H7 (cell line): Measurements from ENCODE around the gene ISG20. TPM values are rescaled to one million over a fixed set of nuclear protein-coding genes. Genes with fewer than 3 reads are reported as not detected.
"Not testable (repeated sequence)": the region's sequence is repeated elsewhere in the genome, so short reads cannot be mapped to it uniquely, and the experiment has no call there.

ENCODE experiments used
- DNase-seq: peaks from one replicate; pipeline ENCODE4 v3.0.0; 2012
- H3K27me3 ChIP-seq: 2 replicates; pipeline ENCODE4 v1.6.0; 2011; ENCODE audit warnings: mild to moderate bottlenecking, low read length; ENCODE audit not compliant: control insufficient read depth, insufficient read depth
- H3K36me3 ChIP-seq: replicated peaks from 2 replicates; pipeline ENCODE4 v1.5.1; 2011; ENCODE audit warnings: low read length; ENCODE audit not compliant: control insufficient read depth, insufficient read depth
- H3K4me3 ChIP-seq: 2 replicates; pipeline ENCODE4 v1.5.1; 2011; ENCODE audit warnings: low read depth, mild to moderate bottlenecking, control low read depth, low read length, moderate library complexity; ENCODE audit not compliant: insufficient read depth
- total RNA-seq: library from RNA; depleted of rRNA; stranded (reverse); fragments of >200 nt; shearing (Covaris generic); gene quantifications from 2 replicates; pipeline ENCODE4 v1.2.3, GENCODE V29; 2014

ISG20 gene
- total RNA-seq, 1 experiment from 2014 or later, result 0.14 TPM

GRCh38 chr15:88624156-88624970 is 14.5 kb upstream of the ISG20 start:
- H3K4me3 ChIP-seq, result no peak overlapping the region
- H3K27me3 ChIP-seq, result no peaks in the 10 kb centered on the region
- peaks cover 46% of the 10 kb centered on the region for H3K36me3 ChIP-seq
- DNase-seq, result peak; percentile 69

- no peak for DNase-seq
- Histone ChIP-seq H3K4me3 (no peak overlapping the region), H3K36me3 (peaks cover 53% of the 10 kb centered on the region)
Observed at GRCh38 chr15:88624971-88625490, 13.8 kb upstream of the ISG20 start.

GRCh38 chr15:88625943-88626741 is 12.7 kb upstream of the ISG20 start:
- peak; percentile 22 for DNase-seq
- Histone ChIP-seq H3K27me3 (no peaks in the 10 kb centered on the region), H3K36me3 (peaks cover 64% of the 10 kb centered on the region), H3K4me3 (no peak overlapping the region)

More at GRCh38 chr15:88624971-88625490, 13.8 kb upstream of the ISG20 start:
- no peaks in the 10 kb centered on the region for H3K27me3 ChIP-seq

- H3K4me3 ChIP-seq, result no peak overlapping the region
- peaks cover 73% of the 10 kb centered on the region for H3K36me3 ChIP-seq
- DNase-seq, result no peak
- no peaks in the 10 kb centered on the region for H3K27me3 ChIP-seq
Observed at GRCh38 chr15:88627463-88627862, 11.4 kb upstream of the ISG20 start.

DNA sequence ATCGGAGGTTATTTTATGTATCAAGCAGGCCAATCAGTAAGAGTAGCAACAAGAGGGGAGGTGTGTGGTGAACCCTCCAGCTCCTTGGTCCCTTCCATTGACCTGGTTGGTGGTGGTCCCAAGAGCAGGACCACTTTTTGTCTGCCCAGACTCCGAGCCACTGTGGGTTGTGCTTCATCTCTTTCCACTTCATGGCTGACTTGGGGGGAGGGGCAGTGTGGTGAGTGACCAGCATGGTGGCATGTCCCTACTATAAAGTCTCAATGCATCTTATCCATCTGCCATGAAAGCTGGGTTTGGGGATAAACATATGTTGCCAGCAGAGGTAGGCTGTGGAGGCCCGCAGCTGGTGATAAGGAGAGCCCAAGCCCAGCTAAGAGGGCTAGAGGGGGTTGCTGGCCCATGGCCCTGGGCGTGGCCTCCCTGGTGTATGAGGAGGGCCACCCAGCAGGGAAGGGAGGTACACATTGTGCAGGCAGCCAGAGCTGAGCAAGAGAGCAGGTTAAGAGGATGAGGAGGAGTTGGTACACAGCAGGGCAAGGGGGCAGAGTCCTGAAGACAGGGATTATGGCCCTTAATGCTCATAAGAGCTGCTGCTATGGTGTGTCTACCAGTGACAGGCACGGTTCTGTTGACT is 10.7 kb upstream of the ISG20 start:
- peak; percentile 20 for DNase-seq
- Histone ChIP-seq H3K4me3 (no peak overlapping the region), H3K27me3 (no peaks in the 10 kb centered on the region), H3K36me3 (peaks cover 70% of the 10 kb centered on the region)

DNA sequence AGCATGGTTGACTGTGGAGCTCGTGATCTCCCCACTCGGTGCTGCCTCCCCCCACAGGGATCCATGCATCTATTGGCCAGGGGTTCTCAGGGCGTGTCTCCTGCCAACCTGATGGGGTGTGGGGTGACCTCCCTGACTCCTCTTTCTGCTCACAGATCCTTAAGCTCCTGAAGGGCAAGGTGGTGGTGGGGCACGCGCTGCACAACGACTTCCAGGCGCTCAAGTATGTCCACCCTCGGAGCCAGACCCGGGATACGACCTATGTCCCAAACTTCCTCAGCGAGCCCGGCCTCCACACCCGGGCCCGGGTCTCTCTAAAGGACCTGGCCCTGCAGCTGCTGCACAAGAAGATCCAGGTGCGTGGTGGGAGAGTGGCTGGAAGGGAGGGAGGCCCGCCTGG is 9.7 kb upstream of the ISG20 start:
- Histone ChIP-seq H3K27me3 (no peaks in the 10 kb centered on the region), H3K4me3 (no peak overlapping the region), H3K36me3 (peaks cover 63% of the 10 kb centered on the region)
- DNase-seq, result no peak

DNA sequence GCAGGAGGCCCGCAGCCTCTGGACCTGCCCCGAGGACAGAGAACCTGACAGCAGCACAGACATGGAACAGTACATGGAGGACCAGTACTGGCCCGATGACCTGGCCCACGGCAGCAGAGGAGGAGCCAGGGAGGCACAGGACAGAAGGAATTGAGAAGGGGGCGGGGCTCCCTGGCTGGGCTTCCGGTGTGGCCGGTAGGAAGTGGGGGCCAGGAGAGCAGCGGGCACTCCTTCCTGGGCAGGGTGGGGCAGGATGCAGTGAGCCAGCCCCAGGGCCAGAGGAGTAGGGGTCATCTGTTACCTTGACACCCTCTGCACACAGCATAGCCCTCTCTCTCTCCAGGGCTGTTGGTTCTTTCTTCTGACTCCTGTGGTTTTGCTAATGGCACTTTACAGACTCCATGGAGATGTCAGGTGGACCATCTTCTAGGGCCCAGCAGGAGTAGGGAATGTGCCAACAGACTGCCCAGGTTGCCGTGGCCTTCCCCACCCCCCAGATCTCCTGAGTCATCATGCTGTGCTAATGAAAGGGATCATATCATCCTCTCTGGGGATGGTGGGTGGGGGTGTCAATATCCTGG is 8.6 kb upstream of the ISG20 start:
- no peak overlapping the region for H3K4me3 ChIP-seq
- DNase-seq, result no peak
- no peaks in the 10 kb centered on the region for H3K27me3 ChIP-seq
- H3K36me3 ChIP-seq, result peaks cover 61% of the 10 kb centered on the region

DNA sequence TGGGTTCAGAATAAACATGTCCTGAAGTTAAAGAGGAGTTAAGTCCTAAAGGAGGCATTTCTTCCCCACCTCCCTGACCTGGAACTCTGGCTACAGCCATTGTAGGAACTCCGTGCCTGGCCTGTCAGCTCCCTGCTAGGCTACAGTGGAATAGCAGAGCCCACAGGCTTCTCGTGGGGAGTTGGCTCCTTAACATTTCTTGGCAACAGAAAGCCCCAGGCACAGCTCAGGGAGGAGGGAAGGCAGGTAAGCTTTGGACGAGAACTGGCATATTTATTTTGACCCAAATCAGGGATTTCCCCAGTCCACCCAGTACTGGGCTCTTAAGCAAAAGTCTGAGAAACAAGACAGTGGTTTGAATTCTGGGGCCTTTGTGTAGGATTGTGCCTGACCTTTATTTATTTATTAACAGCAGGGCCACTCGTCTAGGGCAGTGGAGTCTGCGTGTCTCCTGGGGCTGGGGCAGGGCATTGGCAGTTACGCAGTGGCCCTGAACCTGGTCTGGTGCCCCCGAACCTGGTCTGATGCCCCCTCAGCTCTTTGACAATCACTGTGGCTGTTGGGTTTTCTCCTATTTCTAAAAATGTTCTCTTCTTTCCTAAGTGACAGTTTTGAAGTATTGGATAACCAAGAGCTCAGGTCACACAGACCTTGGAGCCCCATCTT is 7.9 kb upstream of the ISG20 start:
- peaks cover 61% of the 10 kb centered on the region for H3K36me3 ChIP-seq
- no peak for DNase-seq
- no peak overlapping the region for H3K4me3 ChIP-seq
- no peaks in the 10 kb centered on the region for H3K27me3 ChIP-seq

DNA sequence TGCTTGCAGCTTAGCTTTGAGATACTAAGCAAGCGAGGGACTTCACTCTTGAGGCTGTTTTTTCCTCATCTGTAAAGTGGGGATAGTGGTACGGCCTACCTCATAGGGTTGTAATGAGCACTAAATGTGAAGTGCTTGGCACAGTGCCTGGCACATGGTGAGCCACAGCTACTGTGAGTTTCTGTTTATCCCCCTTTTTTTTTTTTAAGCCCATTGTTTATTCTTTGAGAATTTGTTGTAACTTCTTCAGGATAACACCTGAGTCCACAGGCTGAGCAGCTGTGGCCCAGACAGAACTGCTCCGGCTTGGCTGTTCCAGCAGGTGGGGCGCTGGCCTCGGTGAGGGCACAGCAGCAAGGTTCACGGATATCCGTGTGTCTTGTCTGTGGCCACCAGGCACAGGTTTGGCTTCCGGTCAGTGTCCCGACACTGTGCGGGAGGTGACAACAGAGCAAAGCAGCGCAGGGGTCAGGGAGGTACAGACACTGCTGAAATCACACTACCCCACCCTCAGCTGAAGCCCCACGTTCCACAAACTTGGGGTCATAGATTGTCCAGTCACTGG is 7.3 kb upstream of the ISG20 start:
- Histone ChIP-seq H3K36me3 (peaks cover 55% of the 10 kb centered on the region), H3K27me3 (no peaks in the 10 kb centered on the region), H3K4me3 (no peak overlapping the region)
- DNase-seq, result no peak

DNA sequence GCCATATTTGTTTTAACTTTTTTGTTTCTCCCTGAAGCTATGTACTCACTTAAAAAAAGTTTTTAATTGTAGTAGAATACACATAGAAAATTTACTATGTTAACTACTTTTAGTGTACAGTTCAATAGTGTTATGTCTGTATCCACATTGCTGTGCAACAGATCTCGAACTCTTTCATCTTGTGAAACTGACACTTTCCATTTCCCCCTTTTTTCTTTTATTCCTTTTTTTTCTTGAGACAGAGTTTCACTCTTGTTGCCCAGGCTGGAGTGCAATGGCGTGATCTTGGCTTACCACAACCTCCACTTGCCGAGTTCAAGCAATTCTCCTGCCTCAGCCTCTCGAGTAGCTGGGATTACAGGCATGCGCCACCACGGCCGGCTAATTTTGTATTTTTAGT is 6.0 kb upstream of the ISG20 start:
- H3K4me3 ChIP-seq, H3K27me3 ChIP-seq, DNase-seq: not testable (repeated sequence)
- H3K36me3 ChIP-seq, result peaks cover 43% of the 10 kb centered on the region

DNA sequence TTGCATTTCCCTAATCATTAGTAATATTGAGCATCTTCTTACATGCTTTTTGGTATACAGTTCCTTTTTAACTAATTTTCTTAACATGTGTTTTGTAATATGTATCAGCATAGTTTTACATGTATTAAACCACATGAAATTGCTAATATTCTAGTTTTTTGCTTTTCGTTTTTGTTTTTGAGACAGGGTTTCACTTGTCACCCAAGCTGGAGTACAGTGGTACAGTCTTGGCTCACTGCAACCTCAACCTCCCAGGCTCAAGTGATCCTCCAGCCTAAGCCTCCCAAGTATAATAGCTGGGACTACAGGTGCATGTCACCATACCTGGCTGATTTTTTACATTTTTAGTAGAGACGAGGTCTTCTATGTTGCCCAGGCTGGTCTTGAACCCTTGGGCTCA is 4.4 kb upstream of the ISG20 start:
- DNase-seq, result no peak
- Histone ChIP-seq H3K36me3 (peaks cover 27% of the 10 kb centered on the region), H3K27me3 (no peaks in the 10 kb centered on the region), H3K4me3 (no peak overlapping the region)

DNA sequence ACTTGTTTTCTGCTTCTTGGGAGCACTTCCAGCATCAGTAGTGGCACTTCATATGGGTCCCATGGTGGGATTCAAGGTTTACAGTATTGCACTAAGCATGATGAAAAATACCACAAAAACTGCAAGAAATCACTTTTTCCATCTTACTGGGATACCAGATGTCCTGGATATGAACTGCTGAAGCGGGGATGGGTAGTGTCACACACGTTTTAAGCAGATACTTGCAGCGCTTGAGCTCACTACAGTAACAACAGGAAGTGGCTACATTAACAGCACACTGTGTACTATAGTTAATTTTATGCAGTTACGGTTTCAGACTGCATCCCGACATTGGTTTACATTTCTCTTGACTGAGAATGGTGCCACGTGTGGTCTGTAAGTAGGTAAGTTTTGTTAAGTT is 3.5 kb upstream of the ISG20 start:
- Histone ChIP-seq H3K36me3 (peaks cover 18% of the 10 kb centered on the region), H3K27me3 (no peaks in the 10 kb centered on the region), H3K4me3 (no peak overlapping the region)
- DNase-seq, result no peak

DNA sequence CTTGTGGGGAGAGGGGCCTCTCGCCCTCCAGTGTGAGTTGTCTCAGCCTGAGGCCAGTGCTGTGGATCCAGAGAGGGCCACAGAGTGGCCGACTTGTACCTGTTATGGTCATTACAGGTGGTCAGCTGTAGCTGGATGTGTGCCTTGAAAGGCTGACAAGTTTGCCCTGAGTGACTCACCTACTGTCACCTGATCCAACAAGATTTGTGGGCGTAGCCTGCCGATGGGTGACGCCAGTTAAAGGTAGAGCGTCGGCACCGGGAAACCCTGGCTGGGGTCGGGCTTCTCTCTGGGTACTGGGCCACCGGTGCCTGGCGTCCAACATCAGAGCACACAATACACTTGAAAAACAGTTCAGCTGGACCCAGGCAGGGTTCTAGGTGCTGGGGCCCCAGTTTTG is 2.8 kb upstream of the ISG20 start:
- H3K36me3 ChIP-seq, result peaks cover 11% of the 10 kb centered on the region
- H3K27me3 ChIP-seq, result no peaks in the 10 kb centered on the region
- no peak overlapping the region for H3K4me3 ChIP-seq
- DNase-seq, result no peak

DNA sequence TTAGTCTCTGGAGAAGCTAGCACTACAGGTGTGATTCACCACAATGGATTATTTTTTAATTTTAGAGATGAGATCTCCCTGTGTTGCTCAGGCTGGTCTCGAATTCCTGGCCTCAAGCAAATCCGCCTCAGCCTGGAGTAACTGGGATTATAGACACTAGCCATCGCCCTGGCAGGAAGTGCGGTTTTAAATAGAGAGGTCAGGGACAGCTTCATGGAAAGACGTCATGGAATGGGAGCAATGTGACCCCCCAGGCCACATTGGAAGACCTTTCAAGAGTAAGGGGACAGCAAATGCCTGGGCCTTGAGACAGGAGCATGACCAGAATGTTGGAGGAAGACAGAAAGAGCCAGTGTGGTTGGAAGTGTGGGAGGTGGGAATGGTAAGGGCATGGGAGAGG is 2.2 kb upstream of the ISG20 start:
- Histone ChIP-seq H3K36me3 (peaks cover 7% of the 10 kb centered on the region), H3K4me3 (no peak overlapping the region), H3K27me3 (no peaks in the 10 kb centered on the region)
- no peak for DNase-seq
